Panc1 (cell line): Measurements from ENCODE around the gene MTFP1.

Source experiments
- CTCF ChIP-seq: fragments of 450-650 bp; IDR thresholded peaks from 2 replicates; pipeline ENCODE4 v1.5.1; 2017; ENCODE audit warnings: mild to moderate bottlenecking
- POLR2AphosphoS5 ChIP-seq: IDR thresholded peaks from 2 replicates; pipeline ENCODE4 v1.6.1; 2012; ENCODE audit warnings: mild to moderate bottlenecking, low read depth, low read length, moderate library complexity
- TF ChIP-seq, protein P1 (sequence below), 2 experiments: IDR thresholded peaks; 2 replicates each; pipeline ENCODE4 v1.6.1; 2011 to 2012; ENCODE audit warnings: low read depth in 2 of 2, control low read depth in 1 of 2, low read length in 1 of 2, mild to moderate bottlenecking in 1 of 2, moderate library complexity in 1 of 2; ENCODE audit not compliant: insufficient read depth in 1 of 2

DNA sequence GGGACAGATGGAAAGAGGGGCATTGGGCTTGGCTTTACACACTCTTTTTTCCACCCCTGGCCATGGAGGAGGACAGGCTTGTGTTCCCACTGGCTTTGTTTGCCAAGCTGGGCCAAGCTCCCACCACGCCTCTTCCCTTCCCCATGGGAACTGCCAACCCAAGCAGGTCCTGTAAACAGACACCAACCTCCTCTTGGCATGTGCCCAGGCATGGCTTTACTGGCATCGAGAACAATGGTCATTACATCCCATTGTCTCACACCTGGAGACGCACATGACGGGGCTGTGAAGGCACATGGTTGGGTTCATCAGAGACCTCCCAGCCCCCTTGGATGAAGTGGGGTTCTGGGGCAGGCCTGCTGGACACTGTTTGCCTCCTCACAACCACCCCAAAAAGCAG is 34.6 kb downstream of the MTFP1 start:
- TF ChIP-seq CTCF (no peak), POLR2AphosphoS5 (no peak)
- TF ChIP-seq, protein P1, sequence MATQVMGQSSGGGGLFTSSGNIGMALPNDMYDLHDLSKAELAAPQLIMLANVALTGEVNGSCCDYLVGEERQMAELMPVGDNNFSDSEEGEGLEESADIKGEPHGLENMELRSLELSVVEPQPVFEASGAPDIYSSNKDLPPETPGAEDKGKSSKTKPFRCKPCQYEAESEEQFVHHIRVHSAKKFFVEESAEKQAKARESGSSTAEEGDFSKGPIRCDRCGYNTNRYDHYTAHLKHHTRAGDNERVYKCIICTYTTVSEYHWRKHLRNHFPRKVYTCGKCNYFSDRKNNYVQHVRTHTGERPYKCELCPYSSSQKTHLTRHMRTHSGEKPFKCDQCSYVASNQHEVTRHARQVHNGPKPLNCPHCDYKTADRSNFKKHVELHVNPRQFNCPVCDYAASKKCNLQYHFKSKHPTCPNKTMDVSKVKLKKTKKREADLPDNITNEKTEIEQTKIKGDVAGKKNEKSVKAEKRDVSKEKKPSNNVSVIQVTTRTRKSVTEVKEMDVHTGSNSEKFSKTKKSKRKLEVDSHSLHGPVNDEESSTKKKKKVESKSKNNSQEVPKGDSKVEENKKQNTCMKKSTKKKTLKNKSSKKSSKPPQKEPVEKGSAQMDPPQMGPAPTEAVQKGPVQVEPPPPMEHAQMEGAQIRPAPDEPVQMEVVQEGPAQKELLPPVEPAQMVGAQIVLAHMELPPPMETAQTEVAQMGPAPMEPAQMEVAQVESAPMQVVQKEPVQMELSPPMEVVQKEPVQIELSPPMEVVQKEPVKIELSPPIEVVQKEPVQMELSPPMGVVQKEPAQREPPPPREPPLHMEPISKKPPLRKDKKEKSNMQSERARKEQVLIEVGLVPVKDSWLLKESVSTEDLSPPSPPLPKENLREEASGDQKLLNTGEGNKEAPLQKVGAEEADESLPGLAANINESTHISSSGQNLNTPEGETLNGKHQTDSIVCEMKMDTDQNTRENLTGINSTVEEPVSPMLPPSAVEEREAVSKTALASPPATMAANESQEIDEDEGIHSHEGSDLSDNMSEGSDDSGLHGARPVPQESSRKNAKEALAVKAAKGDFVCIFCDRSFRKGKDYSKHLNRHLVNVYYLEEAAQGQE (IDR thresholded peaks at IDR 0.05; ENCODE audit: insufficient read depth in 1 of 2, low read depth in 2 of 2, low read length in 1 of 2) = no peak
